Measurements from ENCODE around the gene ITGB3. TPM values are rescaled to one million over a fixed set of nuclear protein-coding genes. Genes with fewer than 3 reads are reported as not detected.
A peak's percentile ranks its signal among the peaks of the same experiment; 100 is the strongest.

The ITGB3 gene
- total and polyA plus RNA-seq, 9 of the 15 experiments (the other 6 are each of a cell fraction or from before 2014, with no cell fraction given), result 0.08 to 2.6 (median 0.62) TPM; not detected in 1

DNA sequence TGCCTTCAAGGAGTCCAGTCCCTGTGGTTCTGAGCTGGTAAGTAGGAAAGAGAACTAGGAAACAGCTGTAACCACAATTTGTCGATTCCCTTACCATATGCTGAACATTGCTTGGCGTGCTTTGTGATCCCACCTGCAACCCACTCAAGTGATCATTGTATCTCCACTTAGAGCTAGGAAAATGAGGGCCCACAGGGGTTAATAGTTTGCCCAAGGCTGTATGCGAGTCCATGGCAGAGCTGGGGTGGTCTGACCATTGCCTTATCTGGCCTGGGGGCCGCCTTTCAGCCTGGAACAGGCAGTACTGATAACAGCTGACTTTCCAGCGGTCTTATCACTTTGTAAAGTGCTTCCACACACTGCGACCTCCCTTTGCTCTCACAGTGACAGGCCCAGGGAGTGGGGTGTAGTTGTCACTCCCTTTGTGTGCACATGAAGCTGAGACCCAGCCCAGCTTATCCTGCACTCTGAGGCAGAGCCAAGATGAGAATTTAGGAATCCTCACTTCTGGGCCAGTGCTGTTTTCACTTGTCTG lies 34.7 kb upstream of the ITGB3 start (continued):
- no peak for TF ChIP-seq ZNF347 (CRISPR knock-in tag; IDR thresholded peaks at IDR 0.05; ENCODE audit: low read depth)
- no peak for TF ChIP-seq ZBTB33 (CRISPR knock-in tag; IDR thresholded peaks at IDR 0.05)
- no peak for TF ChIP-seq SIX5 (IDR thresholded peaks at IDR 0.05; ENCODE audit: borderline replicate concordance in 1 of 2, insufficient read depth in 1 of 2, low read depth in 1 of 2, low read length in 2 of 2)
- peak; percentile 80; the same call in 1 of the 2 replicates for TF ChIP-seq NBN (IDR thresholded peaks at IDR 0.05; ENCODE audit: low read depth)
- TF ChIP-seq HIVEP1 (CRISPR knock-in tag; IDR thresholded peaks at IDR 0.05), result 0 out of 2 replicates have a peak, but pooled peaks have one; percentile 70
- TF ChIP-seq ZNF785 (CRISPR knock-in tag; IDR thresholded peaks at IDR 0.05), result no peak; the same call in 1 of the 2 replicates
- TF ChIP-seq IFI16 (CRISPR knock-in tag; IDR thresholded peaks at IDR 0.05), result no peak
- TF ChIP-seq WHSC1 (IDR thresholded peaks at IDR 0.05; ENCODE audit: low read length), result no peak
- TF ChIP-seq GABPB2 (CRISPR knock-in tag; conservative IDR thresholded peaks at IDR 0.05), result no peak
- no peak for TF ChIP-seq ZNF239 (CRISPR knock-in tag; IDR thresholded peaks at IDR 0.05)
- no peak for TF ChIP-seq SRSF1 (IDR thresholded peaks at IDR 0.05; ENCODE audit: low read depth, low read length)
- no peak for TF ChIP-seq RBM14 (IDR thresholded peaks at IDR 0.05; ENCODE audit: borderline replicate concordance, insufficient read depth, low read depth, low read length)
- TF ChIP-seq CAMTA2 (CRISPR knock-in tag; conservative IDR thresholded peaks at IDR 0.05), result no peak
- TF ChIP-seq ARID1B (IDR thresholded peaks at IDR 0.05), result peak; percentile 97
- no peak for TF ChIP-seq HNRNPLL (IDR thresholded peaks at IDR 0.05; ENCODE audit: low read depth, low read length, poor library complexity, severe bottlenecking)
- TF ChIP-seq HEY1 (CRISPR knock-in tag; IDR thresholded peaks at IDR 0.05; ENCODE audit: borderline replicate concordance), result no peak
- TF ChIP-seq POLR2A (conservative IDR thresholded peaks at IDR 0.05), result no peak
- no peak for TF ChIP-seq PHF8 (IDR thresholded peaks at IDR 0.05; ENCODE audit: borderline replicate concordance, low read length)
- TF ChIP-seq ERF (CRISPR knock-in tag; IDR thresholded peaks at IDR 0.05), result peak; percentile 43; the same call in 1 of the 2 replicates
- TF ChIP-seq COPS2 (conservative IDR thresholded peaks at IDR 0.05), result no peak
- no peak for TF ChIP-seq ASH1L (IDR thresholded peaks at IDR 0.05; ENCODE audit: borderline replicate concordance, low read depth, partially characterized antibody)
- no peak for TF ChIP-seq TBP (optimal IDR thresholded peaks at IDR 0.05; ENCODE audit: low read depth, low read length)
- peak; percentile 93 for TF ChIP-seq HDAC2 (IDR thresholded peaks at IDR 0.05)
- no peak for TF ChIP-seq ARHGAP35 (IDR thresholded peaks at IDR 0.05; ENCODE audit: partially characterized antibody)
- TF ChIP-seq ZNF280B (CRISPR knock-in tag; IDR thresholded peaks at IDR 0.05), result no peak
- TF ChIP-seq, protein P1, sequence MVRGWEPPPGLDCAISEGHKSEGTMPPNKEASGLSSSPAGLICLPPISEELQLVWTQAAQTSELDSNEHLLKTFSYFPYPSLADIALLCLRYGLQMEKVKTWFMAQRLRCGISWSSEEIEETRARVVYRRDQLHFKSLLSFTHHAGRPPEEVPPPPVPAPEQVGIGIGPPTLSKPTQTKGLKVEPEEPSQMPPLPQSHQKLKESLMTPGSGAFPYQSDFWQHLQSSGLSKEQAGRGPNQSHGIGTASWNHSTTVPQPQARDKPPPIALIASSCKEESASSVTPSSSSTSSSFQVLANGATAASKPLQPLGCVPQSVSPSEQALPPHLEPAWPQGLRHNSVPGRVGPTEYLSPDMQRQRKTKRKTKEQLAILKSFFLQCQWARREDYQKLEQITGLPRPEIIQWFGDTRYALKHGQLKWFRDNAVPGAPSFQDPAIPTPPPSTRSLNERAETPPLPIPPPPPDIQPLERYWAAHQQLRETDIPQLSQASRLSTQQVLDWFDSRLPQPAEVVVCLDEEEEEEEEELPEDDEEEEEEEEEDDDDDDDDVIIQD (CRISPR knock-in tag; IDR thresholded peaks at IDR 0.05), result no peak
